ENCODE data around the gene SNAPC4. TPM values are rescaled to one million over a fixed set of nuclear protein-coding genes. Genes with fewer than 3 reads are reported as not detected.

Gene SNAPC4, protein sequence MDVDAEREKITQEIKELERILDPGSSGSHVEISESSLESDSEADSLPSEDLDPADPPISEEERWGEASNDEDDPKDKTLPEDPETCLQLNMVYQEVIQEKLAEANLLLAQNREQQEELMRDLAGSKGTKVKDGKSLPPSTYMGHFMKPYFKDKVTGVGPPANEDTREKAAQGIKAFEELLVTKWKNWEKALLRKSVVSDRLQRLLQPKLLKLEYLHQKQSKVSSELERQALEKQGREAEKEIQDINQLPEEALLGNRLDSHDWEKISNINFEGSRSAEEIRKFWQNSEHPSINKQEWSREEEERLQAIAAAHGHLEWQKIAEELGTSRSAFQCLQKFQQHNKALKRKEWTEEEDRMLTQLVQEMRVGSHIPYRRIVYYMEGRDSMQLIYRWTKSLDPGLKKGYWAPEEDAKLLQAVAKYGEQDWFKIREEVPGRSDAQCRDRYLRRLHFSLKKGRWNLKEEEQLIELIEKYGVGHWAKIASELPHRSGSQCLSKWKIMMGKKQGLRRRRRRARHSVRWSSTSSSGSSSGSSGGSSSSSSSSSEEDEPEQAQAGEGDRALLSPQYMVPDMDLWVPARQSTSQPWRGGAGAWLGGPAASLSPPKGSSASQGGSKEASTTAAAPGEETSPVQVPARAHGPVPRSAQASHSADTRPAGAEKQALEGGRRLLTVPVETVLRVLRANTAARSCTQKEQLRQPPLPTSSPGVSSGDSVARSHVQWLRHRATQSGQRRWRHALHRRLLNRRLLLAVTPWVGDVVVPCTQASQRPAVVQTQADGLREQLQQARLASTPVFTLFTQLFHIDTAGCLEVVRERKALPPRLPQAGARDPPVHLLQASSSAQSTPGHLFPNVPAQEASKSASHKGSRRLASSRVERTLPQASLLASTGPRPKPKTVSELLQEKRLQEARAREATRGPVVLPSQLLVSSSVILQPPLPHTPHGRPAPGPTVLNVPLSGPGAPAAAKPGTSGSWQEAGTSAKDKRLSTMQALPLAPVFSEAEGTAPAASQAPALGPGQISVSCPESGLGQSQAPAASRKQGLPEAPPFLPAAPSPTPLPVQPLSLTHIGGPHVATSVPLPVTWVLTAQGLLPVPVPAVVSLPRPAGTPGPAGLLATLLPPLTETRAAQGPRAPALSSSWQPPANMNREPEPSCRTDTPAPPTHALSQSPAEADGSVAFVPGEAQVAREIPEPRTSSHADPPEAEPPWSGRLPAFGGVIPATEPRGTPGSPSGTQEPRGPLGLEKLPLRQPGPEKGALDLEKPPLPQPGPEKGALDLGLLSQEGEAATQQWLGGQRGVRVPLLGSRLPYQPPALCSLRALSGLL (N-terminal part only)
- 15.5 and 19.9 TPM in 2 replicates for total RNA-seq (2014; rRNA removed; shearing (Covaris generic))

DNA sequence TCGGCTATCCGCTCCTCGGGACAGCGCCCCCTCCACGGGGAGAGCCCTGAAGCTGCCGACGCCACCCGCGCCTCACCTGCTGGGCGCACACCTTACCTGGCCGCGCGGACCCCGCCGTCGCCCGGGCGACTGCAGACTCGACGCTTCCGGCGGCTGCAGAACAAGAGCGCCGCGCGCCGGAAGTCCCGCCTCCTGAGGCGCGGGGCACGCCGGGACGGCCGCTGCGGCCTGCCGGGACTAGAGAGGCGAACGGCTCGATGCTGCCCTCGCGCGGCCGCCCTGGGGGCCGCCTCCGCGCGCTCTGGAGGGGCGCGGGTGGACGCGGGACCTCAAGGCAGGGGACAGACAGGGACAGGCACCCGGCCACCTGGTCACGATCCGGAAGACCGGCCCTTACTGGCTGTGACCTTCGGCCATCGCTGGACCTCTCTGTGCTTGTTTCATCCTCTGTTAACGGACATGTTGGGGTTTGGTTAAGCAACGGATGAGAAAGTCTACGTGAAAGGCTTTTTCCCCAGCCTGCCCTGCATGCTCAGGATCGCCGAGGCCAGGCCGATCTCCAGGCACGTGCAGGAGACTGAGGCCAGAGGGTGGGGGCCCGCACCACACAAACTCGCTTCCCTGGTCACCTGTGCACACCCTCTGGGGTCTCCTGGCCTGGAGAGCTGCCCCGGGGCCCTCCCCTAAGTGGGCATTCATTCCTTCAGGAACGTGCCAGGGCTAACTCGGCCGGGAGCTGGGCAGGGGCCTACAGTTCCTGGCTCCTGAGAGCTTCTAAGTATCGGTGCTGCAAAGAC, at the start of gene SNAPC4:
Gene SNAPC4, minus strand, starts transcription at position 133 of the 797 bp plus-strand sequence. CDS start 1,742 bp downstream, outside the sequence.
- peak; percentile 95 for DNase-seq (ENCODE audit: low read depth)

DNA sequence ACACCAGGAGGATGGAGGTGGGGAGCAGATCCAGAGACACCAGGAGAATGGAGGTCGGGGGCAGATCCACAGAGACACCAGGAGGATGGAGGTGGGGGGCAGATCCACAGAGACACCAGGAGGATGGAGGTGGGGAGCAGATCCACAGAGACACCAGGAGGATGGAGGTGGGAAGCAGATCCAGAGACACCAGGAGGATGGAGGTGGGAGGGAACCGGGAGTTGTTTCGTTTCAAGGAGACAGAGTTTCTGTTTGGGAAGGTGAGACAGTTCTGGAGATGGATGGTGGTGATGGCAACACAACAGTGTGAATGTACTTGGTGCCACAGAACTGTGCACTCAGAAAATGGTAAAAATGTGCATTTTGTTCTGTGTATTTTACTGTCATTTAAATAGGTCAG, 48.7 kb upstream of the SNAPC4 start:
- DNase-seq (ENCODE audit: low read depth) = no peak

GRCh38 chr9:136447173-136447778, 47.3 kb upstream of the SNAPC4 start:
- DNase-seq (ENCODE audit: low read depth) = no peak

- no peak for DNase-seq (ENCODE audit: low read depth)
Observed at GRCh38 chr9:136445799-136446198, 45.8 kb upstream of the SNAPC4 start.

DNA sequence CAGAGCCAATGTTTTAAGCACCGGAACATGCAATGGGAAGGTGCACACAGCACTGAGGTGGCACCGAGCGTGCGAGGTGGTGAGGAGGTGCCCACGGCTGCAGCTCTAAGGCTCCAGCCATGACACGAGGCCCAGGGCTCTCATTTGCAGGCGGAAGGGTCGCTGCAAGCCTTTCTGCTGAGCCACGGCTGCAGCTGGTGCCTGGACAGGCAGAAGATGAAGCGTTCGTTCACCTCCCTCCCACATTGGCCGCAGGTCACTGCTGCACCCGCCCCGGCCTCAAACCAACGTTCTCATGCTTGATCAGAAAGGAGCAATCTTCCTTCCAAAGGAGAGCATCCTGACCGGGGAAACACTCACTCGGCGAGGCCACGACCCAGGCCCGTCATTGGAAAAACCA, 44.1 kb upstream of the SNAPC4 start:
- no peak for DNase-seq (ENCODE audit: low read depth)

- DNase-seq (ENCODE audit: low read depth) = no peak
Observed at GRCh38 chr9:136443687-136444086, 43.7 kb upstream of the SNAPC4 start.

DNA sequence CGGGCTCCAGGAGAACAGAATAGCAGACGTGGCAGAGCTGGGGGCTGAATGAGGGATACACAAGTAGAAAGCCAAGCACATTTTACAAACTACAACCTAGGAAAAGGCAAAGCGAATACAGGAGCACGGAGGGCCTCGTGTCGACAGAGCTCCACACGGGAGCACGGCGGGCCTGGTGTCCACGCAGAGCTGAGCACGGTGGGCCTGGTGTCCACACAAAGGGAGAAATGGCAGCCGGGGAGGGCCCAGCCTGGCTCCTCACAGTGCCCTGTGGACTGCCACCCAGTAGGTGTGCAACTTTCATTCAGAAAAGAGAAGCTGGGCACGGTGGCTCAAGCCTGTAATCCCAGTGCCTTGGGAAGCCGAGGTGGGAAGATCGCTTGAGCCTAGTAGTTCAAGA, 43.1 kb upstream of the SNAPC4 start:
- no peak for DNase-seq (ENCODE audit: low read depth)

DNA sequence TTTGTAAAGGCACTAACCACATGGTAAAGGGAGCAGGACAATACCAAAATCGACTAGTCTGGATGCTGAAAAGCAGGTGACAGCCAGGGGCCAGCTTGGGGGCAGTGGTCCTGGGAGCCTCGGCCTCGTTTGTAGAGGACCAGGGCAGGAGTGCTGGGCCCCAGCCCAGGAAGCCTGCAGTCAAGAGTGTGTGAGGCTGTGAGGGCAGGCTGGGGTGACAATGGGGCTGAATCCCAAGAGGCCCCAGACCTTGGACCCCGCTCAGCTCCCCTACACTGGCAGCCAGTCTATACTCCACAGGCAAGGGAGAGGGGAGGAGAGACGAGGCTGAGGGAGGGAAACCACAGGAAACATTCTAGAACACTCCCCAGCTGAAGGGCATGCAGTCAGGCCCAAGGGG, 42.3 kb upstream of the SNAPC4 start:
- no peak for DNase-seq (ENCODE audit: low read depth)

- no peak for DNase-seq (ENCODE audit: low read depth)
Observed at GRCh38 chr9:136441681-136442245, 41.8 kb upstream of the SNAPC4 start.

DNA sequence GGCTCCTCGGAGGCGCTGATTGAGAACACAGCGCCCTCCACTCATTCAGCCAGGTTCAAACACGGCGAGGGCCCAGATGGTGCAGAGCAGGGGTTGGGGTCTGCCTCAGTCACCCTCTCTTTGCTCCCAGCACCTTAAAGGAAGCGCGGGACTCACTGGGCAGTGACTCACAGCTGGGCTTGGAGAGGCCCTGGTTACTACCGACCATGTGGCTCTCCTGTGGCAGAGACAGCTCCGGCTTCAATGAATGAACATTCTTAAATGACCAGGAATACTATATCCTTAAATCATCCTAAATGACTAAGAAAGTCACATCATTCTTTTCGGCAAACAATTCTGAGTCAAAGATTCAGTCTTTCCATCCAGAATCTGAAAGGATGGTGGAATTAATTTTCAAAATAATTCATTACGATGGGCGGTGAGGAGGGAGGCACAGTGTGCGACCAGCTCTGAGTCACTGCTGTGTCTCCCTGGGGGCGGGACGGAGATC, 41.3 kb upstream of the SNAPC4 start:
- DNase-seq (ENCODE audit: low read depth) = no peak

DNA sequence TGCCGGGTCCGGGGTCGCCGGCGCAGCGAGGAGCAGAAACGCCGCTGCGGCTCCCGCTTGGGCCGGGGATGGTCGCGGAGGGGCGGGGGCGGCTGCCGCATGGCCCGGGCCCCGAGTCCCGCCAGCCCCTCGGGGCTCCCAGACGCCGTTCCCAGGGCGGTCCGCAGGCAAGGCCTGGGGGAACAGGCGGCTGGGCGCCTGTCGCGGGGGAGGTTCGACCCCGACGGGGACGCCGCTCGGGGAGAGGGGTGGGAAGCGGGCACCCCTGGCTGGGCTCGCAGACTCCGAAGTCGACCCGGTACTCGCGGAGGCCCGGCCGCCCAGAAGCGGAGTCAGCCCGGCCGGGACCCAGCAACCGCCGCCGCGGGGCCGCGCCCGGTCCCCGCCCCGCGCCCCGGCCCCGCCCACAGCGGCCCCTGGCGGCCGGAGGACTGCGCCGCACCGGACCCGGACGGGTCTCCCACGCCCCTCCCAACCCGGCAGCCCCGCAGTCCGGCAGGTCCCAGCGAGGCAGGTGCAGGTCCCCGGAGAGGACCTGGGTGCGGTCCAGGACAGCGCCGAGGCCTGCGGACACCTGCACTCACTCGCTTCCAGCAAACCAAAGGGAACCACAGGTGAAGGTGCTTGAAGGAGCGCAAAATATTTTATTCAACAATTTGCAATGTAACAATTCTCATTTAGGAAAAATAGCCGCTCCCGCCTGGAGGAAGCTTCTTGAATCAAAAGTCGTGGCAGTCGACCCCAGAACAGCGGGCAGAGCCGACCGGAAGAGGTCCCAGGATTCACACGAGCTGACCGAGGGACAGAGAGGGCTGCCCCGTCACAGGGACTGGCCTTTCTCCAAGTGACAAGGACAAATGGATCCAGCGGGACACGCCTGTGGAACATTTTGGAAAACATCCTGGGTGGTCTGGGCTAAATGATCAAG, 39.8 kb upstream of the SNAPC4 start, which contains the start of gene INPP5E:
Gene INPP5E, minus strand, starts transcription at position 365 of the 928 bp plus-strand sequence. CDS start 426 bp downstream, outside the sequence.
- DNase-seq (ENCODE audit: low read depth) = peak; percentile 85

- peak; percentile 52 for DNase-seq (ENCODE audit: low read depth)
Observed at GRCh38 chr9:136438548-136439480, 38.8 kb upstream of the SNAPC4 start.

- no peak for DNase-seq (ENCODE audit: low read depth)
Observed at GRCh38 chr9:136437839-136438547, 38.0 kb upstream of the SNAPC4 start.

DNA sequence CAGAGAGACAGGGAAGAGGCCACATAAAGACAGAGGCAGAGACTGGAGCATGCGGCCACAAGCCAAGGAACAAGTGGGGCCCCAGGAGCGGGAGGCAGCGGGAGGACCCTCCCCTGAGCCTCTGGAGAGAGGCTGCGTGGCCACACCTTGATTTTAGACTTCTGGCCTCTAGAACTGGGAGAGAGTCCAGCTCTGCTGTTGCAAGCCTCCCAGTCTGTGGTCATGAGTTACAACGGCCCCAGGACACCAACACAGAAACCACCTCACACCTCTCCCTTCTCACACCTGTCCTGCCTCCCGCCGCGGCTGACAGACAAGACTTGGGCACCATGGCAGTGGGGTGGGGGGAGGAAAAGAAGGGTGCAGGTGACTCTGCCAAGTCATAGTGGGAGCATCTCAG, 37.5 kb upstream of the SNAPC4 start:
- no peak for DNase-seq (ENCODE audit: low read depth)

GRCh38 chr9:136436055-136436634, 36.2 kb upstream of the SNAPC4 start:
- DNase-seq (ENCODE audit: low read depth) = no peak

- DNase-seq (ENCODE audit: low read depth) = no peak
Observed at GRCh38 chr9:136434580-136435169, 34.7 kb upstream of the SNAPC4 start.
